Motor neuron (in vitro differentiated cells): ENCODE data around the gene PRKCA. TPM values are rescaled to one million over a fixed set of nuclear protein-coding genes. Genes with fewer than 3 reads are reported as not detected.

Experiments
- ATAC-seq, 8 experiments: fragments of 200-7000 bp; cut with Tn5 transposase; replicated peaks in 6 of 8; 2 replicates each; pipeline ENCODE4 v1.8.0; 2021; ENCODE audit warnings: mild to moderate bottlenecking in 8 of 8, moderate library complexity in 8 of 8
- H3K27ac ChIP-seq, 2 donors: fragments of 250-450 bp; sonication (Bioruptor Pico); 2 replicates each; pipeline ENCODE4 v1.9.0; 2021; ENCODE audit warnings: antibody characterized with exemption in 2 of 2, mild to moderate bottlenecking in 2 of 2, moderate library complexity in 1 of 2
- H3K4me1 ChIP-seq, 2 donors: fragments of 250-450 bp; sonication (Bioruptor Pico); replicated peaks in 1 of 2; 2 replicates each; pipeline ENCODE4 v1.6.1; 2021; ENCODE audit warnings: antibody characterized with exemption in 2 of 2, mild to moderate bottlenecking in 2 of 2, moderate library complexity in 1 of 2
- H3K4me3 ChIP-seq, 5 donors: fragments of 250-450 bp; sonication (Bioruptor Pico); 2 replicates each; pipeline ENCODE4 v1.9.0; 2021; ENCODE audit warnings: antibody characterized with exemption in 5 of 5, mild to moderate bottlenecking in 5 of 5, moderate library complexity in 4 of 5
- WGBS, 10 experiments: fragments of 450-650 bp; shearing (Covaris generic); methylation state at CpG; one replicate each; pipeline ENCODE4 v1.0.0; 2022; 5-methylcytosine and 5-hydroxymethylcytosine counted together
- in situ Hi-C, 9 experiments: fragments of 400-800 bp; cut with MboI; loops; one replicate each; pipeline ENCODE4 v1.15.0; 2021; ENCODE audit warnings: low sequenced_read_pairs in 9 of 9, low pct_unique_long_range_greater_than_20kb in 2 of 9; ENCODE audit not compliant: unreplicated experiment in 9 of 9
- total RNA-seq, 8 experiments: library from RNA; unstranded; fragments of 300-600 nt; gene quantifications; 2 replicates each; pipeline versions ENCODE4 v1.2.3 to v1.2.4, GENCODE V29; 2022

Gene PRKCA
- total RNA-seq, 8 experiments from 2014 or later, result 5.6 to 38.8 (median 8.7) TPM

DNA sequence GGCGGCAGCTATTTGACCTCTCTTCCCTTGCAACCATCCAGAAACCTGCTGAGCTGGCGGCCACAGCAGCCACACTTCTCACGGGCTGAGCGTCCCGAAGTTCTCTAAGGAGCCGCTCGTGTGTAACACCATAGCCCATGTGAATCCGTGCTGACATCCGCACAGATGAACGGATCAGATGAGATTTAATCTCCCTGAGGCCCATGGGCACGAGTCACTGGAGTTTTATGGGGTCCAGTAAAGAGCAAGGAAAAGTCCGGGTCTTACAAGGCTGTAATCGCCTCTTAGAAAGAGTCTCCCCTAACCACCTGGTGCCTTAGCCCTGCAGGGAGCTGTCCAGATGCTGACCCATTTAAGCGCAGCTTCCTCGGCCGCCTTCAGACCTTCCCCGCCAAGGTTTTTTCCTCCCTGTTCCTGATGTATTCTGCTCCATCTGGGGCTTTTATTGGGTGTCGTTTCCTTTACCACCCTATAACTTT lies 527.0 kb downstream of the PRKCA start:
- in situ Hi-C loops, result no loop called here
- ATAC-seq, result peak; percentile 68 to 99 (median 82)
- Histone ChIP-seq H3K4me1 (peaks cover 33 to 35% of the 10 kb centered on the region in 2 donors), H3K27ac (peak overlapping the region; percentile 46 to 68), H3K4me3 (no peak overlapping the region)
- WGBS, 10 experiments, result 0 to 25% (median 5%) methylated on average over 1 to 15 of the region's 18 CpGs; no CpG with 5 or more reads in 3 of the 10 experiments

DNA sequence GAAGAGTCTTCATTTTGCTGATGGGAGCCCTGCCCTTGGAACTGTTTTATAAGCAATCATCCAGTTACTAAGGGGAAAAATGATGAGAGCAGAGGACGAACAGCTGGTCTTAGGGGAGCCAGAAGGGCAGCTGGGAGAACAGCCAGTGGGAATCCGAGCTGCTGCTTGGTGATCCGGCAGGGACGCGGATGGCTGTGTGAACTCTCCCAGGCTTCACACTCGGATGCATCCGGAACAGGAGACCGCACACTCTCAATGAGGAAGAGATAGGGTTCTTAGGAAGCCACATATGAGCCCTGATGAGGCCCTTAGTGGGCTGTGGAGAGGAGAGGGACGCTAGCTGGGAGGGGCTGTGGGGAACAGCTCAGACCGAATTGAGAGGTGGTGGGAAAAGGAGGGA lies 527.5 kb downstream of the PRKCA start:
- ATAC-seq, result peak; percentile 15 to 79 (median 70)
- Histone ChIP-seq H3K27ac (peak overlapping the region; percentile 46 to 68), H3K4me3 (no peak overlapping the region), H3K4me1 (peaks cover 33 to 35% of the 10 kb centered on the region in 2 donors)
- in situ Hi-C loops, result no loop called here
- 0 to 49% (median 13%) methylated on average over 1 to 7 of the region's 10 CpGs; no CpG with 5 or more reads in 1 of the 10 experiments for WGBS, 10 experiments

DNA sequence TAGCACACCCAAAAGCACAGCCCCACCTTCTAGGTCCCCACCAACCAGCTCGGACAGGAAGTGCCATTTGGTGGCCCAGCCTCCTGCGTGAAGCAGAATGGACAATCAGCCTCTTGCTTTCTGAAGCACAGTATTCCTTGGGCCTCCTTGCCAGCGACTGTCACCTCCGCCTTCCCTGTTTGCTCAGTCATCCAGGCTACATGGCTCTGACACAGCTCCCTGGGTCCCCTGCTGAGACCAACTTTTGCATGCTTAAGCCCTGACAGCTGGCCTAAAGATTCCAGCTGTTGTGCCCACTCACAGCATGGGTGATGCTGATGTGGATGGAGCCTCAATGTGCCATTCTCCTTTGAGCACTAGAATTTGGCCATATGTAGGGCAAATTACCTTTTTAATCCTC lies 528.0 kb downstream of the PRKCA start:
- H3K27ac ChIP-seq, result peak overlapping the region; percentile 46 to 68
- H3K4me3 ChIP-seq, result no peak overlapping the region
- in situ Hi-C loops, result no loop called here
- H3K4me1 ChIP-seq, result peaks cover 33 to 35% of the 10 kb centered on the region in 2 donors
- ATAC-seq, result peak in 2 of 8 experiments; percentile 1 to 5
- 14 to 59% (median 21%) methylated on average over 2 to 4 of the region's 4 CpGs; no CpG with 5 or more reads in 5 of the 10 experiments for WGBS, 10 experiments

GRCh38 chr17:66831383-66832210 lies 529.2 kb downstream of the PRKCA start:
- H3K4me3 ChIP-seq, result no peak overlapping the region
- H3K4me1 ChIP-seq, result peaks cover 33 to 39% of the 10 kb centered on the region in 2 donors
- peak in 2 of 8 experiments; percentile 8 to 22 for ATAC-seq
- WGBS, 10 experiments, result 0 to 100% (median 72%) methylated on average over 1 to 8 of the region's 14 CpGs
- H3K27ac ChIP-seq, result peak overlapping the region; percentile 27 to 42
- in situ Hi-C loops, result no loop called here

- H3K4me1 ChIP-seq, result peaks cover 43 to 45% of the 10 kb centered on the region in 2 donors
- ATAC-seq, result no peak
- WGBS, 10 experiments, result 83 to 100% (median 89%) methylated on average over 3 to 4 of the region's 4 CpGs; no CpG with 5 or more reads in 7 of the 10 experiments
- in situ Hi-C loops, result no loop called here
- H3K27ac ChIP-seq, result no peak overlapping the region
- no peak overlapping the region for H3K4me3 ChIP-seq
These were observed 530.8 kb downstream of the PRKCA start for GRCh38 chr17:66833201-66833600.

- Histone ChIP-seq H3K27ac (no peak overlapping the region), H3K4me1 (peaks cover 37 to 41% of the 10 kb centered on the region in 2 donors), H3K4me3 (peak overlapping the region; percentile 20 to 32 (median 28))
- WGBS, 10 experiments, result 0 to 92% (median 50%) methylated on average over 1 to 4 of the region's 7 CpGs; no CpG with 5 or more reads in 2 of the 10 experiments
- in situ Hi-C loops, result no loop called here
- no peak for ATAC-seq
These were observed 532.1 kb downstream of the PRKCA start for GRCh38 chr17:66834426-66834918.

DNA sequence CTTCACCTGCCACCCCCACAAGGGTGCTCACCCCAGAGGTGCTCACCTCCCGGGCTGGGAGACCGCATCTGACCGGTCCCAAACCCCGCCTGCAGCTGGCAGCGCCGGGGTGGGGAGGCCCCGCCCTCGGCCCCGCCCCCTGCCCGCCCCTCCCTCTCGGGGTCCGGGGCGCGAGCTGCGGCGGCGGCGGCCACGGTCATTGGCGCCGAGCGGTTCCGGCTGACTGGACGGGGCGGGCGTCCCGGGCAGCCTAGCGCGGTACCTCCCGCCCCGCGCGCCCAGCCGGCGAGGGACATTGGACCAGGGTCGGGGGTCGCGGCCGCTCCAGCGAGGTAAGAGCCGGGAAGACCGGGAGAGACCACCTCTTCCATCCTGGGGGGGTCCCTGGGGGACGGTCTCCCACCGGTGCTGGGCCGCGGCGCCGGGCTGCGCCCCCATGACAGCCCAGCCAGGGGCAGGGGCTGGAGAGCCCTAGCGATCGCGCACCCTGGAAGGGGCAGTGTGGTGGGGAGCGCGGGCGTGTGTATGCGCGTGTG lies 532.6 kb downstream of the PRKCA start, which contains the start of gene CACNG5:
CACNG5 (plus strand) TSS at position 199 of the 536 bp plus-strand sequence. CDS start 42,216 bp downstream, outside the sequence.
- ATAC-seq, result peak in 7 of 8 experiments; percentile 14 to 91 (median 82)
- Histone ChIP-seq H3K4me3 (peak within 1 kb of the TSS; percentile 20 to 32 (median 28)), H3K4me1 (peaks cover 33 to 36% of the 10 kb centered on the region in 2 donors), H3K27ac (no peak within 1 kb of the TSS)
- WGBS, 10 experiments, result 10 to 26% (median 15%) methylated on average over 2 to 7 of the region's 57 CpGs; no CpG with 5 or more reads in 6 of the 10 experiments
- in situ Hi-C loops, result no loop called here

GRCh38 chr17:66835476-66835875 lies 533.1 kb downstream of the PRKCA start:
- in situ Hi-C loops, result no loop called here
- no peak for ATAC-seq
- peak overlapping the region in 2 of 5 donors; percentile 20 to 30 for H3K4me3 ChIP-seq
- no peak overlapping the region for H3K27ac ChIP-seq
- WGBS, 10 experiments, result 19 to 100% (median 72%) methylated on average over 1 to 4 of the region's 16 CpGs; no CpG with 5 or more reads in 7 of the 10 experiments
- peaks cover 33 to 36% of the 10 kb centered on the region in 2 donors for H3K4me1 ChIP-seq

DNA sequence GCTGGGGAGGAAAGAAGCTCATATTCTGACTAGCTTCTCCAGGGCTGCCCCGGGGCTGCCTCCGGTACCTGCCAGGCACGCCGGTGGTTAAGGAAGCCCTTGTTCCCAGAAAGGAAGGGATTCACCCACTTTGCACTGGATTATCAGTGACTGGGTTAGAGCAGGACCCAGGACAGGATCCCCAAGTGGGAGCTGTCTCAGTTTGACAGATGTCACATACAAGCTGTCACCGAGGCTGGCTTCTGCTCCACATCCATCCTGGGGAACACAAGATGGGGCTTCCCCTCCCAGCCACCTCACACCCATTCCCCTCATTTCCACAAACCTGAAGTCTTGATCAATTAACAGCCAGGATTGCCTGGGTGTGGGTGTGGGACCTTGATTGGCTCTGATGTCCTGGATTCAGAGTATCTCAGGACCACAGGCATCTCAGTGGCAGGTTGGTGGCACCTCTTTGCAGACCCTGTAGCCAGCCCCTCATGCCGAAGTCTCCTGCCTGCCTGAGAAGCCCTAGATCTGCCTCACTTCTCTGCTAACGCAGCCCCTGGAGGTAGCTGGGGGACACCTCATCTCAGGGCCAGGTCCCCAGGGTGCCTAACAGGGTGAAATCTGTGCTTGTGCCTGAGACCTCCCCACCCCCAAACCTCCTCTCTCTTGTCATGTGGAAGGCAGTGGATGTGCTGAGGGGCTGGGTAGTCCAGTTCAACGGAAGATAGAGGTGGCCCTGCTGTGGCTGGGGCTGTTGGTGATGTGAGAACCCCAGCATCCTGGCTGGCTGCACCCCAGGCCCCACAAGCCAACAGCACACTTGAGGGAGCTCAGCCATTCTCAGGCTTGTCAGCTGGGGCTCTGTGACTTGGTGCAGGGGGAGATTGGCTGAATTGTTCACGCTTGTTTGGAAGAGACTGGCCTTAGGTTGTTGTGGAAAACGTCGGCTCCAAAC lies 533.9 kb downstream of the PRKCA start:
- no peak for ATAC-seq
- 24 to 100% (median 75%) methylated on average over 1 to 6 of the region's 11 CpGs; no CpG with 5 or more reads in 2 of the 10 experiments for WGBS, 10 experiments
- Histone ChIP-seq H3K27ac (no peak overlapping the region), H3K4me3 (no peak overlapping the region), H3K4me1 (peaks cover 24 to 33% of the 10 kb centered on the region in 2 donors)
- in situ Hi-C loops, result no loop called here

DNA sequence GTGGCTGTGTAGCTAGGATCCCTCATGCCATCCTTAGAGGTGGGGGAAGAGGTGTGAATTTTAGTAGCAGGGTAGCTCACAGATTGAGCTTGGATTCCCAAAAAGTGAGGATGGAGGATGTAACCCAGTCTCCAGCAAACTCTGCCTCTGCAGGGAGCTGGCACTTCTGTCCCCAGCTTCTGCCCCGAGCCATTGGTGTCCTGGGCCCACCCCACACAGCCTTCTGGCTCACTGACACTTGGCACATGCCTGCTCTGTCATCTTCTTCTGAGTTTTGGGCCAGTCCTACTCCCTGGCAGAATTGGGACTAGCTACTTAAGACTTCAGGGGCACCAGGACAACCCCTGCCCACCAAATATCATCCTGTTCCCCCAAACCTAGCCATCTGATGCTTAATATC lies 534.8 kb downstream of the PRKCA start:
- Histone ChIP-seq H3K27ac (no peak overlapping the region), H3K4me1 (peaks cover 16 to 25% of the 10 kb centered on the region in 2 donors), H3K4me3 (no peak overlapping the region)
- ATAC-seq, result no peak
- in situ Hi-C loops, result no loop called here
- WGBS, 10 experiments, result no CpG with 5 or more reads among the region's 1 CpG

GRCh38 chr17:66837885-66838665 lies 535.7 kb downstream of the PRKCA start:
- peak in 7 of 8 experiments; percentile 5 to 90 (median 31) for ATAC-seq
- 16 to 100% (median 40%) methylated on average over 1 to 4 of the region's 11 CpGs; no CpG with 5 or more reads in 3 of the 10 experiments for WGBS, 10 experiments
- Histone ChIP-seq H3K27ac (no peak overlapping the region), H3K4me1 (peaks cover 14 to 24% of the 10 kb centered on the region in 2 donors), H3K4me3 (no peak overlapping the region)
- in situ Hi-C loops, result no loop called here
